Measurements from ENCODE around the gene STXBP6.

- TF ChIP-seq POLR2A (IDR thresholded peaks at IDR 0.05) (no peak), CTCF (IDR thresholded peaks at IDR 0.05 in 4 of 5, conservative IDR thresholded peaks at IDR 0.05 in 1 of 5) (no peak)
Observed at GRCh38 chr14:24954700-24955037, 95.3 kb downstream of the STXBP6 start.
